ENCODE measurements around the gene ASTN2.

The ASTN2 gene

DNA sequence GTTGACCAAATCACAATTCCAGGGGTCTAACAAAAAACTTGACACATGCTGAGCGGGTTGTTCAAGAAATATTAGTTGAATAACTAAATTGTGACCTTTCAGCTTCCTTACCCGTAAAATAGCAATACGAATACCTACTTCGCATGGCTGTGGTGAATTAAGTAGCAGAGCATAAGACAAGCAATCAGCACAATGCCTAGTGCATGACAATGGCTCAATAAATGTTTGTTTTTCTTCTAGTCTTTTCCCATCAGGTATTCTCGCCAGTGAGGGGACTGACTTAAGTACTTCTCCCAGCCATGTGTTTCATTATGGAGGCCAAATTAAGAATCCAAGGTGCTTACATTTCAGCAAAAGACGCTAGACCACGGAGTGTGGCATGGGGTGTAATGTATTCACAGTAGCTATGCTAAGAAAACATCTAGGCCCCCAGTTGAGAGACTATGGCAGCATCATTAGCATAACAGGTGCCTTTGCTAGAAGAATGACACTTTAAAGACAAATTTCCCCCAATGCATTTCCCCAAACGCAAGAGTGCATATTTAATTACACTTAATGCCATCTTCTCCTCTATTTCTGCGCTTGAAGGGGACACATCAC, 145.9 kb downstream of the ASTN2 start:
- Histone ChIP-seq H4K20me1 (ENCODE audit: control insufficient read depth, insufficient read depth, low read depth, low read length) (no peaks in the 10 kb centered on the region), H3K79me2 (ENCODE audit: control insufficient read depth, low read length) (no peaks in the 10 kb centered on the region), H3K36me3 (ENCODE audit: control insufficient read depth, low read length) (peaks cover 40% of the 10 kb centered on the region), H3K4me2 (ENCODE audit: low read length) (peak overlapping the region; percentile 24; the same call in 1 of the 2 replicates), H3K9me2 (replicated peaks; ENCODE audit: control insufficient read depth, low read length) (no peaks in the 10 kb centered on the region), H3F3A (ENCODE audit: control insufficient read depth, insufficient read depth) (no peaks in the 10 kb centered on the region), H3K4me1 (ENCODE audit: control insufficient read depth, low read length) (peaks cover 39% of the 10 kb centered on the region), H3K9me3 (ENCODE audit: control insufficient read depth, insufficient read depth, low read length) (peaks cover 18% of the 10 kb centered on the region; the same call in 1 of the 2 replicates), H3K27me3 (ENCODE audit: control insufficient read depth, low read length) (no peaks in the 10 kb centered on the region), H3K4me3 (ENCODE audit: low read length) (no peak overlapping the region), H3K27ac (ENCODE audit: low read depth, low read length) (no peak overlapping the region)
- TF ChIP-seq EZH2phosphoT487 (IDR thresholded peaks at IDR 0.05; ENCODE audit: borderline replicate concordance, low read length) (no peak), CTCF (IDR thresholded peaks at IDR 0.05; ENCODE audit: low read depth, low read length, poor library complexity, severe bottlenecking) (no peak)

DNA sequence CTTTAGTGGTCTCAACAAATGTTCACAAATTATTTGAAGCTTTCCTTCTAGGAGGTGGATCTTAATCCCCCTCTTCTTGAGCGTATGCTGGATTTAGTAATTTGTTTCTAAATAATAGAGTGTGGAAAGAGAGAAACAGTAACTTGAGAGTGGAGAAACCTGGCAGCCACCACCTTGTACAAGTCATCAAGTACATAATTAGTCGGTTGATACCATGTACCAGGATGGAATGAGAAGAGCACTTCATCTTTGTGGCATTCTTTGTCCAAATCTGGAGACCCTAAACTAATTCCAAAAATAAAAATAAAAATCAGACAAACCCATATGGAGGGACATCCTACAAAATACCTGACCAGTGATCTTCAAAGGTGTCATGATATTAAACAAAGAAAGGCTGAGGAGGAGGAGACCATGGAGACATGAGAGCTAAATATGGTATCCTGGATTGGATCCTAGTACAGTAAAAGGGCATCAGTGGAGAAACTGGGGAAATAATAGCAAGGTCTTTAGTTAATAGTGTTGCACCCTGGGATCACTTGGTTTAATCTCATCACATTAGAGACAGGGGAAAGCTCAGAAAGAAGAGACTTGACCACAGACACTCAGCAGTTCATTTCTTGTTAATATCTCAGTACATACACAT, 147.9 kb downstream of the ASTN2 start:
- Histone ChIP-seq H3K79me2 (ENCODE audit: control insufficient read depth, low read length) (no peaks in the 10 kb centered on the region), H3K36me3 (ENCODE audit: control insufficient read depth, low read length) (peaks cover 23% of the 10 kb centered on the region), H3K9me3 (ENCODE audit: control insufficient read depth, insufficient read depth, low read length) (peaks cover 2% of the 10 kb centered on the region; the same call in 1 of the 2 replicates), H3K4me1 (ENCODE audit: control insufficient read depth, low read length) (peaks cover 48% of the 10 kb centered on the region), H3F3A (ENCODE audit: control insufficient read depth, insufficient read depth) (0 out of 2 replicates have a peak, but pooled peaks cover 4% of the 10 kb centered on the region), H3K4me2 (ENCODE audit: low read length) (no peak overlapping the region), H4K20me1 (ENCODE audit: control insufficient read depth, insufficient read depth, low read depth, low read length) (no peaks in the 10 kb centered on the region), H3K27me3 (ENCODE audit: control insufficient read depth, low read length) (no peaks in the 10 kb centered on the region), H3K27ac (ENCODE audit: low read depth, low read length) (no peak overlapping the region), H3K9me2 (replicated peaks; ENCODE audit: control insufficient read depth, low read length) (no peaks in the 10 kb centered on the region), H3K4me3 (ENCODE audit: low read length) (no peak overlapping the region)
- TF ChIP-seq EZH2phosphoT487 (IDR thresholded peaks at IDR 0.05; ENCODE audit: borderline replicate concordance, low read length) (no peak), CTCF (IDR thresholded peaks at IDR 0.05; ENCODE audit: low read depth, low read length, poor library complexity, severe bottlenecking) (no peak)

DNA sequence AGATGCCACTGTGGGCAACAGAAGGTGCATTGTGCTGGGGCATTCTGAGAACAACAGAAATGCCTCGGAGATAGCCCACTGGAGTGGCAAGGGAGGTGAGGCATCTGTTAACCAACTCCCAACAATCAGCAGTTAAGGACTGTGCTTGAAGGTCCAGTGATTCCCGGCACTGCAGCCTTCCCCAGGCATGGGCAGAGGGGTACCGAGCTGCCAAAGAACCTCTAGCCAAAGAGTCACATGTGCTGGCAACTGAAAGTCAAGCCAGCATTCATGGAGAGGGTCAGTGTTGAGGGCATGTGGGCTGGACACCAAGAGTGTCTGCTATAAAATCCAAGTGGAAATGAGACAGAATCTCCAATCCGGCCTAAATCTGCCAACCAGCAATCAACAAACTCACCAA, 149.6 kb downstream of the ASTN2 start:
- TF ChIP-seq CTCF (IDR thresholded peaks at IDR 0.05; ENCODE audit: low read depth, low read length, poor library complexity, severe bottlenecking) (no peak), EZH2phosphoT487 (IDR thresholded peaks at IDR 0.05; ENCODE audit: borderline replicate concordance, low read length) (no peak)
- Histone ChIP-seq H3K79me2 (ENCODE audit: control insufficient read depth, low read length) (no peaks in the 10 kb centered on the region), H3K4me1 (ENCODE audit: control insufficient read depth, low read length) (peaks cover 48% of the 10 kb centered on the region), H3K27ac (ENCODE audit: low read depth, low read length) (no peak overlapping the region), H3K27me3 (ENCODE audit: control insufficient read depth, low read length) (no peaks in the 10 kb centered on the region), H4K20me1 (ENCODE audit: control insufficient read depth, insufficient read depth, low read depth, low read length) (no peaks in the 10 kb centered on the region), H3K4me3 (ENCODE audit: low read length) (no peak overlapping the region), H3K36me3 (ENCODE audit: control insufficient read depth, low read length) (peaks cover 10% of the 10 kb centered on the region; the same call in 1 of the 2 replicates), H3K4me2 (ENCODE audit: low read length) (no peak overlapping the region), H3K9me3 (ENCODE audit: control insufficient read depth, insufficient read depth, low read length) (no peaks in the 10 kb centered on the region), H3F3A (ENCODE audit: control insufficient read depth, insufficient read depth) (peaks cover 16% of the 10 kb centered on the region), H3K9me2 (replicated peaks; ENCODE audit: control insufficient read depth, low read length) (no peaks in the 10 kb centered on the region)

Data from DOHH2 (cell line).